ENCODE measurements around the gene EME2. TPM values are rescaled to one million over a fixed set of nuclear protein-coding genes. Genes with fewer than 3 reads are reported as not detected.

Gene EME2
- total RNA-seq, 1 experiment from 2014 or later = 36.3 TPM

GRCh38 chr16:1760911-1761310 lies 11.7 kb upstream of the EME2 start:
- BruUV-seq (replicated peaks) = no TSS peak
- Histone ChIP-seq H3K9me3 (ENCODE audit: control insufficient read depth in 1 of 2, insufficient read depth in 1 of 2, low read depth in 1 of 2, low read length in 2 of 2) (no peaks in the 10 kb centered on the region), H3K9me2 (ENCODE audit: insufficient read depth) (no peaks in the 10 kb centered on the region), H3K27ac (ENCODE audit: low read depth, low read length) (no peak overlapping the region), H2AFZ (ENCODE audit: low read depth, low read length, poor library complexity, severe bottlenecking) (no peak overlapping the region), H3K27me3 (ENCODE audit: insufficient read depth, low read length) (no peaks in the 10 kb centered on the region), H3K9ac (ENCODE audit: low read length) (no peak overlapping the region), H4K20me1 (ENCODE audit: insufficient read depth) (no peaks in the 10 kb centered on the region), H3K4me1 (ENCODE audit: control insufficient read depth in 1 of 2, insufficient read depth in 2 of 2, low read length in 2 of 2) (peaks cover 8 to 15% of the 10 kb centered on the region in 2 experiments; a peak in 3 of 4 replicates), H3K4me2 (ENCODE audit: low read length) (no peak overlapping the region), H3K4me3 (replicated peaks in 1 of 2; ENCODE audit: low read depth in 1 of 2, low read length in 2 of 2) (no peak overlapping the region), H3K79me2 (ENCODE audit: insufficient read depth, low read length) (no peaks in the 10 kb centered on the region), H3K36me3 (ENCODE audit: control insufficient read depth in 1 of 2, insufficient read depth in 2 of 2, low read length in 2 of 2) (peaks cover 5 to 13% of the 10 kb centered on the region in 2 experiments; a peak in 2 of 4 replicates)
- DNase-seq (ENCODE audit: low read depth, low spot score) (no peak), ATAC-seq (no peak)
- TF ChIP-seq, protein P1, sequence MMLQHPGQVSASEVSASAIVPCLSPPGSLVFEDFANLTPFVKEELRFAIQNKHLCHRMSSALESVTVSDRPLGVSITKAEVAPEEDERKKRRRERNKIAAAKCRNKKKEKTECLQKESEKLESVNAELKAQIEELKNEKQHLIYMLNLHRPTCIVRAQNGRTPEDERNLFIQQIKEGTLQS (IDR thresholded peaks at IDR 0.05) = no peak
- TF ChIP-seq RAD21 (IDR thresholded peaks at IDR 0.05; ENCODE audit: low read depth) (no peak), SIN3A (IDR thresholded peaks at IDR 0.05; ENCODE audit: low read depth) (no peak), TCF7L2 (IDR thresholded peaks at IDR 0.05; ENCODE audit: borderline replicate concordance, extremely low read depth, insufficient read depth, insufficient read length) (no peak), CTCF (IDR thresholded peaks at IDR 0.05 in 2 of 3, conservative IDR thresholded peaks at IDR 0.05 in 1 of 3; ENCODE audit: borderline replicate concordance in 1 of 3, insufficient read depth in 1 of 3, low read depth in 2 of 3, low read length in 2 of 3) (no peak)
- TF ChIP-seq, protein P2, sequence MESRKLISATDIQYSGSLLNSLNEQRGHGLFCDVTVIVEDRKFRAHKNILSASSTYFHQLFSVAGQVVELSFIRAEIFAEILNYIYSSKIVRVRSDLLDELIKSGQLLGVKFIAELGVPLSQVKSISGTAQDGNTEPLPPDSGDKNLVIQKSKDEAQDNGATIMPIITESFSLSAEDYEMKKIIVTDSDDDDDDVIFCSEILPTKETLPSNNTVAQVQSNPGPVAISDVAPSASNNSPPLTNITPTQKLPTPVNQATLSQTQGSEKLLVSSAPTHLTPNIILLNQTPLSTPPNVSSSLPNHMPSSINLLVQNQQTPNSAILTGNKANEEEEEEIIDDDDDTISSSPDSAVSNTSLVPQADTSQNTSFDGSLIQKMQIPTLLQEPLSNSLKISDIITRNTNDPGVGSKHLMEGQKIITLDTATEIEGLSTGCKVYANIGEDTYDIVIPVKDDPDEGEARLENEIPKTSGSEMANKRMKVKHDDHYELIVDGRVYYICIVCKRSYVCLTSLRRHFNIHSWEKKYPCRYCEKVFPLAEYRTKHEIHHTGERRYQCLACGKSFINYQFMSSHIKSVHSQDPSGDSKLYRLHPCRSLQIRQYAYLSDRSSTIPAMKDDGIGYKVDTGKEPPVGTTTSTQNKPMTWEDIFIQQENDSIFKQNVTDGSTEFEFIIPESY (IDR thresholded peaks at IDR 0.05; ENCODE audit: extremely low read depth, insufficient replicate concordance, low read length) = no peak
- CTCF ChIA-PET = no interaction called here
- RAD21 ChIA-PET (ENCODE audit: low non-redundant PET in 1 of 2, low total read pairs in 2 of 2, uncharacterized antibody in 2 of 2, unreplicated experiment in 2 of 2) = no interaction called here
- intact Hi-C loops (cut with micrococcal nuclease) = no loop called here
- POLR2A ChIA-PET = no interaction called here
